K562 treated with DMSO at 1 percent for 4 hours (cell line): ENCODE measurements around the gene GPR52. TPM values are rescaled to one million over a fixed set of nuclear protein-coding genes. Genes with fewer than 3 reads are reported as not detected.

ENCODE experiments used
- total RNA-seq: library from RNA; unstranded; fragments of 300-600 nt; gene quantifications from 2 replicates; pipeline ENCODE4 v1.2.3, GENCODE V29; 2022; ENCODE audit not compliant: insufficient read depth

Gene GPR52, protein sequence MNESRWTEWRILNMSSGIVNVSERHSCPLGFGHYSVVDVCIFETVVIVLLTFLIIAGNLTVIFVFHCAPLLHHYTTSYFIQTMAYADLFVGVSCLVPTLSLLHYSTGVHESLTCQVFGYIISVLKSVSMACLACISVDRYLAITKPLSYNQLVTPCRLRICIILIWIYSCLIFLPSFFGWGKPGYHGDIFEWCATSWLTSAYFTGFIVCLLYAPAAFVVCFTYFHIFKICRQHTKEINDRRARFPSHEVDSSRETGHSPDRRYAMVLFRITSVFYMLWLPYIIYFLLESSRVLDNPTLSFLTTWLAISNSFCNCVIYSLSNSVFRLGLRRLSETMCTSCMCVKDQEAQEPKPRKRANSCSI
- not detected in 2 replicates for total RNA-seq

DNA sequence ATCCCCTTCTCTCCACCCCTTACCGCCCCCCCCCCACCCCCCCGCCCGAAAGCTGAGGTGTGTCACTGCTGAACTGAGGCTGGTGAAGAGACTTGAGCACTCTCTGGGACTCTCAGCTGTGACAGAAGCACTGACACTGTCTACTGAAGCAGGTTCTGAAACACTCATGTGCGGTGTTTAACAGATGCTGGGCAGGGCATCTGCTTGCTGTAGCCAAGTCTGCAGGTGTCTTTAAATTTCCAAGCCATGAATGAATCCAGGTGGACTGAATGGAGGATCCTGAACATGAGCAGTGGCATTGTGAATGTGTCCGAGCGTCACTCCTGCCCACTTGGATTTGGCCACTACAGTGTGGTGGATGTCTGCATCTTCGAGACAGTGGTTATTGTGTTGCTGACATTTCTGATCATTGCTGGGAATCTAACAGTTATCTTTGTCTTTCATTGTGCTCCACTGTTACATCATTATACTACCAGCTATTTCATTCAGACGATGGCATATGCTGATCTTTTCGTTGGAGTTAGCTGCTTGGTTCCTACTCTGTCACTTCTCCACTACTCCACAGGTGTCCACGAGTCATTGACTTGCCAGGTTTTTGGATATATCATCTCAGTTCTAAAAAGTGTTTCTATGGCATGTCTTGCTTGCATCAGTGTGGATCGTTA lies at the start of gene GPR52:
Gene GPR52 (plus strand): TSS at position 99 of the 665 bp plus-strand sequence. CDS start 148 bp downstream, at position 247.

